CD4-positive, alpha-beta T cell treated with Interferon alpha-2 for 1 hour (primary cell): Measurements from ENCODE around the gene PPP1R15B.
"Not testable (repeated sequence)": the region's sequence is repeated elsewhere in the genome, so short reads cannot be mapped to it uniquely, and the experiment has no call there.

Experiments used
- DNase-seq, 2 donors: peaks; one replicate each; pipeline ENCODE4 v3.0.0-alpha.2; 2020 to 2022

The PPP1R15B gene

DNA sequence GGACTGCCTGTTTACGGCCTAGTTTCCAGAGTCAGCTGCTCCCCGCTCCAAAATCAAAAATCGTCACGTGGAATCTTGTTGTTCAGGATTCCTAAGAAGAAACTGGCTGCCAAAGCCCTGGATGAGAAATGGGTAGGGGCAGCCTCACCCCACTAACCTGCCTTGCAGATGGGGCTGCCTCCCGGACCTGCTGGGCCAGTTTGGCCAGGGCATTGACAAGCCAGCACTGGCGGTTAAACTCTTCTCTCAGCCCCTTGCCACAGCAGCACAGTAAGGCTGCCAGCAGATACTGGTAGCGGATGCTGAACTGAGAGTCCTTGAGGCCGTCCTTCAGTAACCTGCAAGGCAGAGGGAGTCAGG lies 31.6 kb upstream of the PPP1R15B start:
- no peak for DNase-seq

DNA sequence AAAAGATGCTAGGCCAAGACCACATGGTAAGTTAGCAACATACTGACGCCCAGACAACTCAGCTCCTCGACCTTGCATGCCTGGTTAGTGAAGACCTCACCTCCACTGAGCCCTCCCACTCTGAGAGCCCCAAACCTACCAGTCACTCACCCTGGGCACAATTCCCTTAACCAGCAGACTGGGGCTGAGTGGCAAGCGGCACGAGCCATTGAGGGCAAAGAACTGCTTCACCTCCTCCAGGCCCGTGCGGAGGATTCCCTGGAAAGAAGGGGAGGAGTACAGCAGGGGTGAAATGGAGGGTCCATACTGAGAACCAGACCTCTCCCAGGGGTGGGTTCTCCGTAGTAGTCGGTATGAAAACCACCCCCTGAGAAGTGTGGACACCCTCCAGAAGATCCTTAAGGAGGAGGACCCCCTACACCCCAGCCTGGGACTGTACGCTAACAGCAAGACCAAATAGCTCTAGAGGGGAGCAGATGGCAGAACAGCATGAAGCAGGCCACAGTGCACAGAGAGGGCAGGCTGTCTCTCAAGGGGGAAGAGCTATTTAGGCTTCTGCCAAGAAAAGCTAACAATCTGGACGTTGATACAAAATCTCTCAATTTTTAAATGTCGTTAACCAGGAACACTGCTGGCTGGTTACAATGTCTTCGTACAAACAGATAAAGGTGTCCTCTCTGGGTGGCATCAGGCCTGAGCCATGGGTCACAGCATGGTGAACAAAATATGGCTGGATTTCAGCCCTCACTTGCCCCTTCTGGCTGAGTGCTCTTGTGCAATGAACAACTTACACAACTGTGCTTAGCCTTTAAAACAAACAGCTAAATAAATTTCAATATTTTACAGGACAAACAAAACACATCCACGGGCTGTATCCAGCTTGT lies 31.0 kb upstream of the PPP1R15B start:
- no peak for DNase-seq

DNA sequence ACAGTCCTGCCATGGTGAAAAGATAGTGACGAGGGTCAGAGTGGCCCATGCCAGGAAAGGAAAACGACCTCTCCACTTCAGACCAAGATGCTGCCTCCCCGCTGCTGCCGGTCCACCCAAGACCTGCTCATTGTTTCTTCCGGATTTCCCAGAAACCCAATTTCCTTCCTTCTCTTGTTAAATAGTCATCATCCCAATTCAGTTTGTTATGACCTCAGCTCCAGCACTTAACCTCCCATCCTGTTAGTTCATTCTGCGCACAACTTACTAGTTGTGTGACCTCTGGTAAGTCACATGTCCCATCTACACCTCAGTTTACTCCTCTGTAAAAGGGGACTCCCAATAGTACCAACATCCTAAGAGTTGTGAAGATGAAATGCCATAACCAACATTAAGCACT lies 29.9 kb upstream of the PPP1R15B start:
- DNase-seq: no peak

DNA sequence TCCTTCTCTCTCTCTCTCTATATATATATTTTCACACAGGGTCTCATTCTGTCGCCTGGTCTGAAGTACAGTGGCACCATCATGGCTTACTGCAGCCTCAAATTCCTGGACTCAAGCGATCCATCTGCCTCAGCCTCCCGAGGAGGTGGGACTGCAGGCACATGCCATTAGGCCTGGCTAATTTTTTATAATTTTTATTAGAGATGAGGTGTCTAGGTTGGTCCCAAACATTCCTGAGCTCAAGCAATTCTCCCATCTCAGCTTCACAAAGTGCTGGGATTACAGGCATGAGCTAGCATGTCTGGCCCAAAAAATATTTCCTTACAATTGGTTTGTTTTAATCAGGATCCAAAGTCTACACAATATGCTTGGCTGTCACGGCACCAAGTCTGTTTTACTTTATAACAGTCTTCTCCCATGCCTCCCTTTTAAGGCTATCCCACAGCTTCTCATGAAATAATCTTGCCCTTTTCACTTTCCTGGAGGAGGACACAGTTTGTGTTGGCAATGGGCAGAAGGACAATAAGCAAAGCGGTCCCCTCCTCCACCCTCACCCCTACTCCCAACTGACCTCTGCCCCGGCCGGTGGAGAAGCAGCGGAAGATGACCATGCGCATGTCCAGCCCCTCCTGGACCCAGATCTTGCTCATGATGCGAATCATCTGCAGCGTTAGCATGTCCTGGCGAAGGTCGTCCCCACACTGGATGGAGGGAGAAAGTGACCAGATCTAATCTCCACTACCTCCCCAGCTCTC lies 28.2 kb upstream of the PPP1R15B start:
- DNase-seq: no peak

DNA sequence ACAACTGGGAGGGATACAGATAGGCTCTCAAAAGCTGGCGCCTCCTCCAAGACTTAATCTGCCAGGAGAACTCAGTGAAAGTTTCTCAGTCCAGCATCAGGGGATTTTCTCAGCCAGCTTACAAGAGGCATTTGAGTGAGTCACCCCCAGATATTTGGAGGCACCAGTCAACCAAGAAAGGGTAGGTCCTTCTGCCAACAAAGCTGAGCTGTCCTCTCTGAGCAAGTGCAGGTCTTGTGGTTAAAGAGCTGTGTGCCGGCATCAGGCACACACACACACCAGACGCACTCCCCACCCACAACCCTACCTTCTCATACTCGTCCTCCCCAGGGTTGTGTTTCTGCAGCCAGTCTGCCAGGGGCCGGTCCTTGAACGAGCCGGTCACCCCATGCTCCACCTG lies 27.0 kb upstream of the PPP1R15B start:
- DNase-seq: no peak

DNA sequence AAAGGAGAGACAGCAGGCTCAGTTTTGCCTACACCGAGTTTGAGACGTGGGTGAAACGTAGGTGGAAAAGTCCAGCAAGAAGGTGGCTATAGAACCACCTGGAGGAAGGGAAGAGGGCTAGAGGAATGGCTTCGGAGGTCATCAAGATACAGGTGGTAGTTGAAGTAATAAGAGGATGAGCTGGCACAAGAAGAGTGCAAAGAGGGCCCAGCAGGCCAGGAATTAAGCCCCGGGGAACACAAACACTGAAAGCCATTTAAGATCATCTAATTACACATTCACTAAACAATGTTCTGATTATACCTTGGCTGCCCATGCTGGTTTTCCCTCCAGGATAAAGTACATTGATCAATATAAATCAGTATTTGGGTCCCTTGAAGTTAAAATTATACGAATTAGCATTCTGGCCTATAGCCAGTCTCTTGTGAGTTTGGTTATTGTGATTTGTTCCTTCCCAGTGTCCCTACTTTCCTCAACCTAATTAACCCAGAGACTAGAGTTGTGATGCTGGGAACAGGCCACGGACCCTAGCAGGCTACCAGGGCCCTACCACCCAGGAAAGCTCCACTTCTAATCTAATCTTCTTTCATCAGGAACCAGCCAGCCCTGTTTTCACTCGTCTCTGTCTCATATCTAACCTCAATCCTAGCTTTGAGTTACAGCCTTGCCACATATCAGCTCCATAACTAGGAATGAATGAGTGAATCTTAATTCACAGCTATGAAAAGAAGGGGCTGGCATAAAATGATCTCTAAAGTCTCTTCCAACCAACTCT lies 26.4 kb upstream of the PPP1R15B start:
- DNase-seq: no peak

DNA sequence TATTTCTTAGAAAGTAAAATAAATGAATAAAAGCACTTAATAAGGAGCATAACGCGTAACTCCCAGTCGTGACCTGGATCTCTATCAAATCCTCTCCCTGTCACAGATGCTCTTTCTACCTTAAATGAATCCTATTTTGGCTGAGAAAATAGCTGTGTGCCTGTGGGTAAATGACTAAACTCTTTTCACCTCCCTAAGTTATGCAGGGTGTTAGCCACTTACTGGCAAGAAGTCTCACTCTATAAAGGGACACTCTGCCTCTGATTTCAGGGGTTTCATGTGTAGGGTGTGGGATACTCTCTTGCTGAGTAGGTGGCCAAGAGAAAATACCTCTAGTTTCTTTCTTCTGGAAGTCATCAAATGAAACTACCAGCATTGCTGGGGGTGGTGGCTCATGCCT lies 24.3 kb upstream of the PPP1R15B start:
- no peak for DNase-seq

DNA sequence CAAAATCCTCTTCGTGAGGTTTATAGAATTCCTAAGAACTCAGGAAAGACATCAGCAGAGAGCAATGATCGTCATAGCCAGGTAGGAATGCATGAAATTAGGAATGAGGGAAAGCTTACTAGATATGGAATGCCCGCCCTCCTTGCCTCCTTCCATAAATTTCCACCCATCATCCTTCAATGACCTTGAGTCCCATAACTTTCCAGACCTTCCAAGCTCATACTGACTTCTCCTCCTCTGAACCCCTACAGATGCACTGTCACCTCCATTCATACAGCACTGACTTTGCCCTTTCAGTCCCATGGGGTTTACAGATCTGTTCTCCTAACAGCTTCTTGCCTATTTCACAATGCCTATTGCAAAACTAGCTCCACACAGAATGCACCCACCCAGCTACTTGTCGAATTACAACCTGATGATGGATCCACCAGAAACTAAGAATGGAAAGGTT lies 23.8 kb upstream of the PPP1R15B start:
- DNase-seq: no peak

DNA sequence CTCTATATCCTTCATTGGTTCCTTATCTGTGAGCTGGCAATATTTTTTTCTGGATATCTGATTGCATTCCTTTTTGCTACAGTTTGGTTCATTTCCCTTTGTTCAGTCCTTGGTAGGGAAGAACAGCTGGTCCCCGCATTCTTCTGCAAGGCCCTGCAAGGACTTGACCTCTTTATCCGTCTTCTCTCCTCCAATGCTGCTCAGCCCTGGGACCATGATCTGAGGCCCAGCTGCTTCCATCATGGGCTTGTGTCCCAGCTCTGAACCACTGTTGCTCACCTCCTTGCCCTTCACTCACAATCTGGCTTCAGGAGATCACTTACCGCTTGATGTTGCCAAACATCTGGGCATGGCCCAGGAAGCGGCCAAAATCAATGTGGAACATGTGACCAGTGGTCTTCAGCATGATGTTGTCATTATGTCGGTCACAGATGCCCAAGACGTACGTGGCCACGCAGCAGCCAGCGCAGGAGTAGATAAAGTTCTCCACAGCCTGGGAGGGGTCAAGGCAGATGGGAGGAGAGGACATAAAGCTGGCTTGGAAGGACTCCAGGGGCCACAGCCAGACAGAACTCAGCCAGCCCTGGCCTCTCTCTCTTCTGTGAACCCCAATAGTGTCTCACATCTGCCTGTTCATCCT lies 22.6 kb upstream of the PPP1R15B start:
- DNase-seq: no peak

DNA sequence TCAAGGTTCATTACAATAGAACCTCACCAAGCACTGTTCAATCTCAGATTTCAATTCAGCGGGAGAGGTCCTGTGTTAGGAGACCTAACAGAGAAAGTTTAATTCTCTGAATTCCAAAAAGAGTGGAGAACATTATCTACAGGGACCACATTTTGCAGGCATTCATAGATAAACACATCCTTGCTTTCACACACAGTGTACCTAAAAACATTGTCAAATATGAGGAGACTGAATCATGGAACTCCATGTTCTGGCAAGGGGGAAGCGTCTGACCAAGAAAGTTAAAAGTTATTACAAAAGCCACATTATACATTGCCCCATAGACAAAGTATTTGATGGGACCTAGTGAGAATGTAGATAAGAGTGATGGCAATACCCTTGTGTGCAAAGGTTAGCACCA lies 21.1 kb upstream of the PPP1R15B start:
- no peak for DNase-seq

DNA sequence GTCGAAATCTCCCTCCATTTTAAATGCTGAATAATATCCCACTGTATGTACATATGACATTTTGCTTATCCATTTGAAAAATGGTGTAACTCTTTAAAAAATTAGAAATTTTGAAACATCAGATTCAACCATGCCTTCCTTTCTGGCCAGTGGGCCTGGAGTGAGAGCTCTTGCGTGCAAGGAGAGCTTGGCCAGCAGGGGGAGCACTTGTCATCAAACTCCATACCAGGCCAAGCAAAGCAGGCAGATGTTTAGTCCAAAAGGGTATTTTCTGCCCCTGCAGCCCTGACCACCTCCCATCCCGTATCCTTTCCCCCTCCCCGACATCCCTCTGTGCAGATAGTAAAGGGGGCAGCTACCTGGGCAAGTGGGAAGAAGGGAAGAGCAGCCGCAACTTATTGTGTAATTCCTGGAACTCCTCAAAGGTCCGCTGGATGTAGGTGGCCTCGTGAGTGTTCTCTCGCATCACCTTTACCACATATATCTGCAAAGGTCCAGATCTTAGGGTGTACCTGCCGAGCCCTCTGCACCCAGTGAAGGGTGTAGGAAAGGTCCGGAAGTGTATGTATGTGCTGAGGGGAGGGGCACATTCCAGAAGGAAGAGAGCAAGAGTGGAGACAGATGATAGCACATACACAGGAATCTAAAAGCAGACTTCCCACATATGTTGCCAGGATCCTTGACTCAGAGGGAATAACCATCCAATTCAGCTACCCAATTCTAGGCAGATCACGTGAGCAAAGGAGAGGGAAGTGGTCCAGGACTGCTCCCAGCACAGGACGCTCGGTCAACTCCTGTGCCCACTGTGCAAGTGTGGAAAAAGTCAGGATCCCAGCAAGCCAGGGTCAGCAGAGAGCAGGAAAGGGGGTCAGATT lies 19.9 kb upstream of the PPP1R15B start:
- DNase-seq: peak; percentile 72 to 81

DNA sequence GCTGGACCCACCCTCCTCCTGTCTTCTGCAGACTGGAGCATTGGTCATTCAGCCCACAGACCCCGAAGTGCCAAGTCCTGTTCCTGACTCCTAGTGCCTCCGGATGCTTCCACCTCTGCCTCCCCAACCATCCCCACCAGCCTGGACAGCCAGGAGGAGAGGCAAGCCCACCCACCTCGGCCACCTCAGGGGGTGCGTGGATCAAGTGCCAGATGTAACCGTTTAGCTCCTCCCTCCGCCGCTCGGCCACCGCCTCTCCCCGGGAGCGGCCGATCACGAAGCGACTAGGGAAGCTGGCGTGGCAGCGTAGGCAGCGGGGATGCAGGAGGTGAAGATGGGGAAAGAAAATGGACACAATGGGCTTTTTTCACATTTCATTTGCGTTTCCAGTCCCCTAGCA lies 18.1 kb upstream of the PPP1R15B start:
- DNase-seq: no peak

DNA sequence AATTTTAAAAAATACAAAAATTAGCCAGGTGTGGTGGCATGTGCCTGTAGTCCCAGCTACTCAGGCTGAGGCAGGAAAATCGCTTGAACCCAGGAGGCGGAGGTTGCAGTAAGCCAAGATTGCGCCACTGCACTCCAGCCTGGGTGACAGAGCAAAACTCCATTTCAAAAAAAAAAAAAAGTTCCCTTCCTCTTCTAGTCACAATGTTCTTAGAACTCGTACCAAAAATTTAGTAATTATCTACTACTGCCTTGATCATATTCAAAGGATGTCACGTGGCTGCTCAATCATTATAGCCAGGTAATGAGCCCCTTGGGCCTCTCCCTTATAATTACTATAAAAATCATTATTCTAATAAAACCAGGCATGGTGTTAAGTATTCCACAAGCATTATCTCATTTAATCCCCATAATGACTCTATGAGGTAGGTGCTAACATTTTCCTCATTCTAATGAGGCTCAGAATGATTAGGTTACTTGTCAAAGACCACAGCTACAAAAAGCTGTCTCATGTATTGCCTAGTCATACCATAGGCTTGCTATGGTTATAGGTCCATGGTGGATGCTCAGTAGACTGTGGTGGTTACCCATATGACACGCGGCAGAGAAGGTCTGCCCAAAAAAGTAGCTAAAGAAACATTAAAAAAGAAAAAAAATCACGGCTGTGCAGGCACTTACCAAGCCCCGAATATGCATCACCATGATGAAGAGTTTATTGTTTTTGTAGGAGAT lies 15.5 kb upstream of the PPP1R15B start:
- DNase-seq: no peak

DNA sequence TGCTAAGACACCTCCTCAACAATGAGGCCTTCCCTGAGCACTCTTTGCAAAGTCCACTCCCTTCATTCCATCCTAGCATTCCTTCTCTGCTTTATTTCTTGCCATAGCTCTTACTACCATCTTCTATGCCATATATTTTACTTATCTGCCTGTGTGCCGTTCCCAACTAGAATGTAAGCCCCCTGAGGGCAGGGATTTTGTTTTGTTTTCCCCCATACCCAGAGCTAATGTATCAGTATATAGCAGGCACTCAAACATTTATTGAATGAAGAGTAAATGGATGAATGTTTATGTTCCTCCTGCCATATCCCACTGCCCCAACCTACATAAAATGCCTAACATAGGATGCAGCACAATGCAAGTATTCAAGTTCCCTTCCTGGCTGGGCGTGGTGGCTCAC lies 14.9 kb upstream of the PPP1R15B start:
- no peak for DNase-seq

DNA sequence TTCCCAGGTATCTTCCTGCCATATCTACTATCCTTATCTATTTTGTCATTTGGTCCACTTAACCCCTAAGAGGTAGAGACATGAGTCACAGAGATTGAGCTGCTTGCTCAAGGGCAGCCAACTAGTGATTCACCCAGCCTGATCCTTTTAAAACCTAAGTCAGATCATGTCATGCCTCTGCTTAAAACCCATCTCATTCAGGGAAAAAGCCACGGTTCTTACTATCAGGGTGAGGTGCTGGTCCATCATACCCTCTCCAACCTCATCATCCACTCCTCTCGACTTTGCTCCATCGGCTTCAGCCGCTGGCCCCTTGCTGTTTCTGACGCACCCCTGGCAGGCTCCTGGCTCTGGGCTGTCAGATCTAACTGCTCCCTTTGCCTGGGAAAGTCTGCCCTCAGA lies 14.4 kb upstream of the PPP1R15B start:
- no peak for DNase-seq

DNA sequence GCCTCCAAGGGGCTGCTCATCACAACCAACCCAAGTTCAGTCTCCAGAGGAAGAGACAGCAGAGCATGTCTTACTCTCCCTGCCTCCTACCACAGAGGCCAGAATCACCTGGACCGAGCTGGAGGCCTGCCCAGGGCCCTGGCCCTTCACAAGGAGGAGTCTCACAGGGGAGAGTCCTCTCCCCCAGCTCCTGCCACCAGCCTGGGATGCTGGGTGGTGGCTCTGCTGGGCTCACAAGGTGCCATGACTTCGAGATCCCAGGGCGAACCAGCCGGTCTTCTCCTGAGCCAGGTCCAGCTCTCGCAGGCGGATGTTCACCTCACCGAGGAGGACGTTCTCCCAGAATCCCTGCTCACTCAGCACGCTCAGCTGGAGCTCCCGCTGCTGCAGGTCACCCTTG lies 13.0 kb upstream of the PPP1R15B start:
- no peak for DNase-seq

DNA sequence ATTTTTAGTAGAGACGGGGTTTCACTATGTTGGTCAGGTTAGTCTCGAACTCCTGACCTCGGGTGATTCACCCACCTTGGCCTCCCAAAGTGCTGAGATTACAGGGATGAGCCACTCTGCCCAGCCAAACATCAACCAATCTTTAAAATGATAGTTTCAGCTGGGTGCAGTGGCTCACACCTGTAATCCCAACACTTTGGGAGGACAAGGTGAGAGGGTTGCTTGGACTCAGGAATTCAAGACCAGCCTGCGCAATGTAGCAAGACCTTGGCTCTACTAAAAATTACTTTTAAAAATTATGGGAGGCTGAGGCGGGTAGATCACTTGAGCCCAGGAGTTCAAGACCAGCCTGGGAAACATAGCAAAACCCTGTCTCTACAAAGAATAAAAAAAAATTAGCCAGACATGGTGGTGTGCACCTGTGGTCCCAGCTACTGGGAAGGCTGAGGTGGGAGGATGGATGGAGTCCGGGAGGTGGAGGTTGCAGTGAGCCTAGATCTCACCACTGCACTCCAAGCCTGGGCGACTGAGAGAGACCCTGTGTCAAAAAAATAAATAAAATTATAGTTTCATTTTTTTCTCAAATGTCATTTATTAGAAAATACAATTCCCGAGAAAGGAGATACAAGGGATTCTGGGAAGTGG lies 10.6 kb upstream of the PPP1R15B start:
- not testable (repeated sequence) for DNase-seq

DNA sequence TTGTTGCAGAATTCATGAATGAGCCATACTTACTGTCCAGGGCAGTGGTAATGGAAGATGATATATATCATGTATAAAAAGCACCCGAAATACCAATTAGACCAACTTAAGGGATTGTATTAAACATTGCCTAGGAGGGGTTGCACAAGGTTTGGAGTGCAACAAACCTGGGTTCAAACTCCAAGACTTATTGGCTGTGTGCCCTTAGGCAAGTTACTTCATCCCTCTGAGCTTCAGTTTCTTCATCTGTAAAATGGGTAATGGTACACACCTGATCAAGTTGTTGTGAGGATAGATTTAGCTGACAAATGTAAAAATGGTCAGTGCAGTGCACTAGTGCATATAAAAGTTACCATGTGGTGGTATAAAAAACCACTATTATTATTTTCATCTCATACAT lies 9.8 kb upstream of the PPP1R15B start:
- DNase-seq: no peak

DNA sequence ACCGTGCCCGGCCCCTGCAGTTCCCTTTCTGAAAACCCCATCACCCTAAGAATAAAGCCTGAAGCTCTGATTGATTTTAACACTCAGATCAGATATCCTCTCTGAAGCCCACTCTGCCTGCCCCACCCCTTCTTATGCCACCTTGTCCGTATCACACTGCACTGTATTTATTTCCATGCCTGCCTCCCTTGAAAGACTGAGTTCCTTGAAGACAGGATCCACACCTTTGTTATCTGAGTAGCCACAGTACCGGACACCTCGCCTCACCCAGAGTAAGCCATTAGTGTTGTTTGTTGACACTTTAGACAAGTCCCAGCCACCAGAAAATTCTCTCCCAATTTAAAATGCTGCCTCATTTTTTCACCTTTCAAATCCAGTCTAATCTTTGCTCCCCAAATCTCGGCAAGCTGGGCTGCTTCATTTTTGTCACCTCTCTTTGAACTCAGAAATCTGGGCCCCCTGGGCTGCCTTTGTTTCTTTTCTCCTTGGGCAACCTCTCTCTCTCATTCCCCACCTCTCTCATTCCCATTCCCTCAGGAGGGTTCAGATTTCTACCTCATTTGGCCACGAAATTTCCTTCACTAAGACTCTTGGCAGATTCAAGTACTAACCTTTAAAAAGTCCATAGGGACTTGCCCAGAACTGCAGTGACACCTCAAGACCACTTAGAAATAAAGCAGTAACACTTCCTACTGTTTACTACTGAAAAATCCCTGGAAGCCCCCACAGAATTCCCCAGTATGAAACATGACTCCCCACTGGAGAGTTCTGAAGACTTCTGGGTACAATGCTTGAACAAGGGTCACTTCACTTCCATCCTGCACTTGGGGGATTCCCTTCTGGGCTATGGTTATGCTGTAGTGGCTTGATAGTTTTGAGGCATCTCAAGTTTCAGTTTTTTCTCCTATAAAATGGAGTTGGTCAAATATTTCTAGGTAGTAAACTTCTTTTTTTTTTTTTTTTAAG lies 8.7 kb upstream of the PPP1R15B start:
- DNase-seq: no peak

DNA sequence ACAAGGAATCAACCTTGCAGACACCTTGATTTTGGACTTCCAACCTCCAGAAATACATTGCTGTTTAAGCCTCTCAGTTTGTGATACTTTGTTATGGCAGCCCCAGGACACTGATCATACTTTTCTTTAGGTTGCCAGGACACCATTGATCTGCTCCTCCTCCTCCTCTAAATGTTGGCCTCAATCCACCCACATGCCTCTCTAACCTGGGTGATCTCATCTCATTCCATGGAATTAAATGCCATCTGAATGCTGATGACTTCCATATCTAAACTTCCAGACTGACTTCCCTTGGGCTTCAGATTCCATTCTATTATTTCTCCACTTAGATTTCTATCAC lies 7.4 kb upstream of the PPP1R15B start:
- no peak for DNase-seq
